Body of pancreas (tissue), 4 donors: Measurements from ENCODE around the gene PNRC2. TPM values are rescaled to one million over a fixed set of nuclear protein-coding genes. Genes with fewer than 3 reads are reported as not detected.

Experiments
- ATAC-seq: fragments of 150-250 bp; one replicate; pipeline ENCODE4 v1.9.1; 2016
- DNase-seq, 4 donors: peaks; one replicate each; pipeline ENCODE4 v3.0.0-alpha.2; 2019
- H3K27ac ChIP-seq, 4 donors: fragments of 200-600 bp; sonication (generic); 1 replicate in 3 of 4; 2 replicates in 1 of 4; pipeline versions ENCODE4 v1.5.1 to v1.6.1; 2016 to 2019; ENCODE audit warnings: mild to moderate bottlenecking in 1 of 4, mixed read lengths in 1 of 4, moderate library complexity in 1 of 4
- H3K27me3 ChIP-seq, 2 donors: fragments of 200-600 bp; sonication (generic); one replicate each; pipeline ENCODE4 v1.6.0; 2016; ENCODE audit warnings: mild to moderate bottlenecking in 1 of 2
- H3K36me3 ChIP-seq, 2 donors: fragments of 200-600 bp; sonication (generic); replicated peaks in 1 of 2; 2 replicates each; pipeline ENCODE4 v1.5.1; 2016; ENCODE audit warnings: low read depth in 2 of 2; ENCODE audit not compliant: insufficient read depth in 1 of 2
- H3K4me1 ChIP-seq: fragments of 200-600 bp; sonication (generic); one replicate; pipeline ENCODE4 v1.6.0; 2016
- H3K4me3 ChIP-seq, 2 donors: fragments of 200-600 bp; sonication (generic); 1 replicate in 1 of 2; 2 replicates in 1 of 2; pipeline ENCODE4 v1.5.1; 2016 to 2019
- H3K9me3 ChIP-seq, 3 donors: fragments of 200-600 bp; sonication (generic); 1 replicate in 2 of 3; 2 replicates in 1 of 3; pipeline ENCODE4 v1.5.1; 2016
- CTCF ChIP-seq, 7 experiments: fragments of 450-650 bp in 4 of 7; fragments of 200-600 bp in 3 of 7; sonication (generic) in 3 of 7; IDR thresholded peaks; one replicate each; pipeline ENCODE4 v1.5.1; 2016 to 2019; ENCODE audit warnings: antibody characterized with exemption in 7 of 7
- POLR2A ChIP-seq, 3 donors: fragments of 450-650 bp; IDR thresholded peaks; one replicate each; pipeline ENCODE4 v1.6.1; 2016; ENCODE audit warnings: antibody characterized with exemption in 3 of 3, mild to moderate bottlenecking in 2 of 3
- WGBS, 2 donors: methylation state at CpG; one replicate each; pipeline ENCODE4 v1.1.5; 2017; 5-methylcytosine and 5-hydroxymethylcytosine counted together
- intact Hi-C: fragments of 100-400 bp; cut with DNase I; formaldehyde crosslinking; loops from one replicate; pipeline ENCODE4 v1.15.1; 2023
- total RNA-seq, 2 donors: library from RNA; depleted of rRNA; stranded (reverse); fragments of >200 nt; gene quantifications; one replicate each; pipeline ENCODE4 v1.1.0, GENCODE V29; 2016

Gene PNRC2
- total RNA-seq, 2 donors from 2014 or later, result 54.4 to 64.6 TPM

- no peak for DNase-seq
- WGBS, 2 donors, result 83 to 85% methylated on average over 8 of the region's 8 CpGs
- no peak for ATAC-seq
- intact Hi-C loops, result no loop called here
- Histone ChIP-seq H3K27ac (no peak overlapping the region), H3K9me3 (no peaks in the 10 kb centered on the region), H3K36me3 (no peaks in the 10 kb centered on the region), H3K4me3 (no peak overlapping the region), H3K27me3 (no peaks in the 10 kb centered on the region), H3K4me1 (peaks cover 17% of the 10 kb centered on the region)
- TF ChIP-seq CTCF (IDR thresholded peaks at IDR 0.05), result no peak
- TF ChIP-seq POLR2A (IDR thresholded peaks at IDR 0.05), result no peak
Observed at GRCh38 chr1:23922321-23922943, 37.2 kb upstream of the PNRC2 start.

- peak in 2 of 4 donors; percentile 33 to 38 for DNase-seq
- Histone ChIP-seq H3K27ac (no peak overlapping the region), H3K36me3 (no peaks in the 10 kb centered on the region), H3K9me3 (no peaks in the 10 kb centered on the region), H3K4me3 (no peak overlapping the region), H3K27me3 (no peaks in the 10 kb centered on the region), H3K4me1 (peaks cover 17% of the 10 kb centered on the region)
- no peak for ATAC-seq
- TF ChIP-seq CTCF (IDR thresholded peaks at IDR 0.05), result no peak
- TF ChIP-seq POLR2A (IDR thresholded peaks at IDR 0.05), result no peak
- WGBS, 2 donors, result 24 to 33% methylated on average over 8 of the region's 8 CpGs
- intact Hi-C loops, result no loop called here
Observed at GRCh38 chr1:23923592-23924499, 35.8 kb upstream of the PNRC2 start.

GRCh38 chr1:23924601-23925000, 35.0 kb upstream of the PNRC2 start:
- Histone ChIP-seq H3K27ac (no peak overlapping the region), H3K4me3 (no peak overlapping the region), H3K4me1 (peaks cover 15% of the 10 kb centered on the region), H3K27me3 (no peaks in the 10 kb centered on the region), H3K9me3 (no peaks in the 10 kb centered on the region), H3K36me3 (no peaks in the 10 kb centered on the region)
- 84 to 89% methylated on average over 11 of the region's 11 CpGs for WGBS, 2 donors
- no peak for ATAC-seq
- TF ChIP-seq CTCF (IDR thresholded peaks at IDR 0.05), result no peak
- TF ChIP-seq POLR2A (IDR thresholded peaks at IDR 0.05), result no peak
- DNase-seq, result no peak
- intact Hi-C loops, result no loop called here

- DNase-seq (no peak), ATAC-seq (no peak)
- TF ChIP-seq POLR2A (IDR thresholded peaks at IDR 0.05) (no peak), CTCF (IDR thresholded peaks at IDR 0.05) (no peak)
- Histone ChIP-seq H3K27ac (no peak overlapping the region), H3K4me3 (no peak overlapping the region), H3K9me3 (no peaks in the 10 kb centered on the region), H3K27me3 (no peaks in the 10 kb centered on the region), H3K36me3 (no peaks in the 10 kb centered on the region), H3K4me1 (peaks cover 8% of the 10 kb centered on the region)
- intact Hi-C loops, result no loop called here
- WGBS, 2 donors, result 79 to 88% methylated on average over 3 of the region's 3 CpGs
Observed at GRCh38 chr1:23925279-23925678, 34.3 kb upstream of the PNRC2 start.
